Right hindlimb (tissue), 1 donor: Measurements from ENCODE around the gene GMPR.

Source experiments
- DNase-seq: peaks from one replicate; pipeline ENCODE4 v3.0.0-alpha.2; 2018

Gene GMPR

GRCh38 chr6:16306334-16306733 lies 67.9 kb downstream of the GMPR start:
- no peak for DNase-seq

- DNase-seq = no peak
These were observed 73.4 kb downstream of the GMPR start for GRCh38 chr6:16311763-16312162.

DNA sequence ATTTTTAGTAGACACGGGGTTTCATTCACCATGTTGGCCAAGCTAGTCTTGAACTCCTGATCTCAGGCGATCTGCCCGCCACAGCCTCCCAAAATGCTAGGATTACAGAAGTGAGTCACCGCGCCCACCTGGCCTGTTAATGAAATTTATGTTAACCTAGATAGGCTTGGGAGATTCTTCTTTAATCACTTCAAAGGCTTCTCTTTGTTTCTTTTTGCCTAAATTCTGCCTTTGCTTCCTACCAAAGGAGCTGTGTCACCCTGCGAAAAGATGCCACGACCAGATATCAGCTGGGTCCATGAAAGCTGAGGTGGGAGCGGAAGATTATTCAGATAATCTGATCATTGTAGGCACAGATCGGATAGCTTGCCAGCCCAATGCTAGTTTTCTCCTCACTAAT lies 75.3 kb downstream of the GMPR start:
- DNase-seq = no peak

DNA sequence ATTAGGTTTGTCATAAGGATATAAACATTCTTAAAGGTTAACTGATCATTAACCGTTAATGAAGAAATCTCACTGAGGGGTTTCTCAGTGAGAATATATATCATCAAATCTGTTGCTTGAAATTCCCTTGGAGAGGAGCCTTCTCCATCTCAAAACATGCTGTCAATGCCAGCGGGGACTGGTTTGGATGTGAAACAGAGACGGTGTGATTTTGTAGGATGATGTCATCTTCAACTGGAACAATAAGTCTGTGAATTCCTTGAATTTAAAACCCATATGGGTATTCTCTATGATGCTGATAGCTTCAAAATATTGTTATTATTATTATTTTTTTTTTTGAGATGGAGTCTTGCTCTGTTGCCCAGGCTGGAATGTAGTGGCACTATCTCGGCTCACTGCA lies 75.9 kb downstream of the GMPR start:
- no peak for DNase-seq

DNA sequence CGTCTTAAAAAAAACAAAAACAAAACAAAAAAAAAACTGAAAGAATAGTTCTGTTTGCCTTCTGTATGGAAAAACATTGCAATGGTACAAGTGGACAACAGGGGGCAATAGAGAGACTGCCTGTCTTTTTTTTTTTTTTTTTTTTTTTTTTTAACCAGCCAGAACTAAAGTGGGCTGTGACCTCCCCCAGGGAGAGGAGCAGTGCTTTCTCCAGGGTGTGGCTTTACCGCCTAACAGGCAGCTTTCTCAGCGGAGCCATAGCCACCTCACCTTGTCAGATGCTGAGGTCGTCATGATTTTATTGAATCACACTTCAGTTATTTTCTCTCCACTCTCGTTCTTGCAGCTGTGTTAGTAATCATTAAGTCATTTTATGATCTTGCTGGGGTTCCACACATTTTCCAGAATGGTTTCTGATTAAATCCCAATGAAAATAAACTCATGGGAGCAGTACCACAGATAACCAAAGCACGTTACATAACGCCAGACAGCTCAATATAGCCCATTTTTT lies 78.4 kb downstream of the GMPR start:
- DNase-seq = no peak

- DNase-seq = peak; percentile 49
These were observed 80.2 kb downstream of the GMPR start for GRCh38 chr6:16318538-16318937.

GRCh38 chr6:16318953-16319720 lies 80.8 kb downstream of the GMPR start:
- DNase-seq = no peak

GRCh38 chr6:16319813-16320532 lies 81.6 kb downstream of the GMPR start:
- DNase-seq = peak; percentile 84

- DNase-seq = peak; percentile 49
These were observed 82.3 kb downstream of the GMPR start for GRCh38 chr6:16320533-16321340.

GRCh38 chr6:16321341-16321710 lies 82.9 kb downstream of the GMPR start:
- DNase-seq = no peak

- no peak for DNase-seq
These were observed 83.4 kb downstream of the GMPR start for GRCh38 chr6:16321826-16322225.

DNA sequence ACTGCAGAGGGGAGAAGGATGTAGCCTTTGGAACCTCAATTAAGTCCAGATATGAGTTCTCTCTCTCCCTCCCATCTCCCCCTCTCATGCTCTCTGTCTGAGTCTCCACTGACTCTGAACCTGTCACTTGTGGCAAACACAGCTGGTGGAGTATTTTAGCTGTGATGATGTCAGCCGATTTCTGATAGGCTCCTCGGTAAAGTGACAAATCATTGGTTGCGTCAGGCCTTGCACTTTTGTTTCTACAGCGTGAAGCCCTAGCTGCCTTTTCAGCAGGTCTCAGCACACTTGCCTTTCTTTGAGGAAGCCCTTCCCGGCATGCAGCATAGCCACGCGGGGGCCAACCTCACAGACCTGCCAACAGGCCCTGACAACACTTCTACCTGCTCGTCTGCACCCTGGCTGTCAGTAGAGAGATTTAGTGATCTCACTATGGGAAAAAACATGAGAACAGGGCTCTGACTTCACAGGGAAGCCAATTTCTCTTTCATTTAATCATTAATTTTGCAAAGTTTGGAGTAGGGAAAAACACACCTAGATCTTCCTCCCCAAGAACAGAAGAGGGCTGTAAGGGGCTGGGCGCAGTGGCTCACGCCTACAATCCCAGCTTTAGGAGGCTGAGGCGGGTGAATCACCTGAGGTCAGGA lies 84.4 kb downstream of the GMPR start:
- DNase-seq = peak; percentile 75

- no peak for DNase-seq
These were observed 85.8 kb downstream of the GMPR start for GRCh38 chr6:16324184-16324583.

GRCh38 chr6:16324606-16325225 lies 86.3 kb downstream of the GMPR start:
- no peak for DNase-seq

GRCh38 chr6:16326531-16326930 lies 88.1 kb downstream of the GMPR start:
- no peak for DNase-seq

DNA sequence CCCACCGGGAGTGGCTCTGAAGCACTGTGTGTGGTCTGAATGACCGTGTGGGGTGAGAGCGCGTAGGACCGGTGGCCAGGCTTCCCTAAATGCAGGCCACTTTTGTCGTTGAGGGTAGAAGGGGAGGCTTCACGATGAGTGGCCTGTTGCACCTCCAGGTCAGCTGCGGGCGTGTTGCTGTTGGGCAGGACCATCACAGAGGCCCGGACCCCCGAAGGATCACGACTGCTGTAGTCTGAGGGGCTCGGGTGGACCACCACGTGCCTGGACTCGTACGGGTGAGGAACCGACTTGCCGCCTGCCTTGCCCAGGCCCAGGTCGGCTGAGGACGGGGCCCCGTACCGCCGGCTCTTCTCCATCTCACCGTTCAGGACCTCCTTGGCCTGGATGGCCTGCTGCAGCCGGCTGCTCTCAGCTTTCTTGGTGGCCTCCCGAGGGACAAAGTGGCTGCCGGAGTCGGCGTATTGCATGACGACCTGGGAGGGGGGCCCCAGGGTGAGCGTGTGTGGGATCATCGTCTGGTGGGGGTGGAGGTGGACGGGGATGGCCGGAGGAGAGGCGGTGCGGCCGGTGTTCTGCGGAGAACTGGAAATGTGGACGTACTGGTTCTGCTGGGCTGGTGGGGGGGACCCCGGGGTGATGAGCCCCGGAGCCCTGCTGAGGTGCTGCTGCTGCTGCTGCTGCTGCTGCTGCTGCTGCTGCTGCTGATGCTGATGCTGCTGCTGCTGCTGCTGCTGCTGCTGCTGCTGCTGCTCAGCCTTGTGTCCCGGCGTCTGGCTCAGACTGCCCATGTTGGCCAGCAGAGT lies 88.8 kb downstream of the GMPR start:
- no peak for DNase-seq

DNA sequence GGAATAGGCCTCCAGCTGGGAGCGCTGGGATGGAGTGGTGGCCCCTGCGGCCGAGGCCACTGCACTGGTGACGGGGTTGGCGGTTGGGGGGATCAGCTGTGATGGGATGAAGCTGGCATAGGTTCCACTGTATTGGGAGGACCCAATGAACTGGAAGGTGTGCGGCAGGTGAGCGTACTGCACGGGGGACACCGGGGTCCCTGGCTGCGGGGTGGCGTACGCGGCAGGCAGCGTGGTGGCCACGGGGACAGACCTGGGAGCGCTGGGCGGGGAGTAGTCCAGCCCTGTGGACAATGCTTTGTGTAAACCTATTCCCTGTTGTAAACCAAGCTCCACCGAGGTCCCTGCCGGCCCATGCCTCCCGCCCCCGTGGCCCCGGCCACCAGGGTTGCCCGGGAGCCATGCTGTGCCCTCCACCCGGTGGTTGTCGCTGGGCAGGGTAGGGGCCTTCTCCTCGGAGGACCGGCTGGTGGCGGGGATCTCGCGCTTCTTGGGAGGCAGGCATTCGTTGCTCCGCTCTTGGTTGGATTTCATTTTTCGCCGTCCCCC lies 89.5 kb downstream of the GMPR start:
- DNase-seq = no peak

GRCh38 chr6:16329233-16329632 lies 90.8 kb downstream of the GMPR start:
- peak; percentile 9 for DNase-seq

- peak; percentile 53 for DNase-seq
These were observed 93.2 kb downstream of the GMPR start for GRCh38 chr6:16331384-16332174.

DNA sequence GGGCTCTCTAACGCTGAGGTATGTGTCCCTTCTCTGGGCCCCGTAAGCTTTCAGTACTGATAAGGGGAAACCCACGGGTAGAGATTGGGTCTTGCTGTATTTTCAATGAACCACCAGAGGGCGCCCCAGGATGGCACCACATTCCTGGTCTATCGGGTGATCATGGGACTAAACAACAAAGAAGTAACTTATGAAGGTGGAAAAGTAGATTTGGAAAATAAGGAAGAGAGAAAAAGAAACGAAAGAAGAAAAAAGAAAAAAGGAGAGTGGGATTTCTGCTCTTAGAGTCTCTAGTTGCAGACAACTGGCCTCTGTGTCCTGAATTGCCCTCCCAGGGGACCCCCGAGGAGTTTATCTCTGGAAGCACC lies 93.8 kb downstream of the GMPR start:
- DNase-seq = peak; percentile 86
